GM19193 (cell line): Measurements from ENCODE around the gene RPP40.

ENCODE experiments used
- POLR2A ChIP-seq: IDR thresholded peaks from 4 replicates; pipeline ENCODE4 v1.6.1; 2011; ENCODE audit not compliant: insufficient read depth, insufficient read length; ENCODE audit errors: extremely low read depth

Gene RPP40

DNA sequence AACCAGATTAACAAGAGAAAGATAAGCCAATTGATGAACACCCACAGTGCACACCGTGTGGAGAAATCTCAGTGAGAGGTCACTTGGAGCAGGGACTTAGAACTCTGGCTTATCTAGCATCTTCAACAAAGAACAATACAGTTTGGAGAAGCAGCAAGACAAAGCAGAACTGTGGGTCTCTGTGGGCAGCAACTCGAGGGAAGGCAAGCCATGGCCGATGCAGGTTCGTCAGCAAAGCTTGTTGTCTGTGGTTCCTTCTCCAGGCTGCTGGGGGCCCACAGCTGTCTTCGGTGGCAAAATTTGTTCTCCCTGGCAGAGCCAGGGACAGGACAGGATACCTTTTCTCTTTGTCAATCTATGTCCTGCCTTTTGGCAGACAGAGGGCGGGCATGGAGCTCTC lies 22.1 kb downstream of the RPP40 start:
- TF ChIP-seq POLR2A: no peak

DNA sequence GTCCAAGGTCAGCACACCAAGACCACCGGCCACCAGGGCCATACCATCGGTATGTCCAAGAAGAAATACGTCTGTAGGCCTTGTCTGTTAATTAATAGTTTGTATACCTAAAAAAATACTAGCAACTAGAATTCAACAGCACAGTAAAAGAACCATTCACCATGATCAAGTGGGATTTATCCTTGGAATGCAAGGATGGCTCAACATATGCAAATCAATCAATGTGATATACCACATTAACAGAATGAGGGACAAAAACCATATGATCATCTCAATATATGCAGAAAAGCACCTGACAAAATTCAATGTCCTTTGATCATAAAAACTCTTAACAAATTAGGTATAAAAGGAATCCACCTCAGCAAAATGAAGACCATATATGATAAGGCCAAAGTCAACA lies 24.4 kb downstream of the RPP40 start:
- no peak for TF ChIP-seq POLR2A

DNA sequence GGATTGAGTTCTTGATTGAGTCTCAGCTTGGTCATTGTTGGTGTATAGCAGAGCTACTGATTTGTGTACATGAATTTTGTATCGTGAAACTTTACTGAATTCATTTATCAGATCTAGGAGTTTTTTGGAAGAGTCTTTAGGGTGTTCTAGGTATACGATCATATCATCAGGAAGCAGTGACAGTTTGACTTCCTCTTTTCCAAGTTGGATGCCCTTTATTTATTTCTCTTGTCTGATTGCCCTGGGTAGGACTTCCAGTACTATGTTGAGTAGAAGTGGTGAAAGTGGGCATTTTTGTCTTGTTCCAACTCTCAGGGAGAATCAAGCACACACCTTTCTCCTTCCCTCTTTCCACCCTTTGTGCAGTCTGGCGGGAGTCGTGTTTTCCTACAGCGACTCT lies 26.4 kb downstream of the RPP40 start:
- no peak for TF ChIP-seq POLR2A

DNA sequence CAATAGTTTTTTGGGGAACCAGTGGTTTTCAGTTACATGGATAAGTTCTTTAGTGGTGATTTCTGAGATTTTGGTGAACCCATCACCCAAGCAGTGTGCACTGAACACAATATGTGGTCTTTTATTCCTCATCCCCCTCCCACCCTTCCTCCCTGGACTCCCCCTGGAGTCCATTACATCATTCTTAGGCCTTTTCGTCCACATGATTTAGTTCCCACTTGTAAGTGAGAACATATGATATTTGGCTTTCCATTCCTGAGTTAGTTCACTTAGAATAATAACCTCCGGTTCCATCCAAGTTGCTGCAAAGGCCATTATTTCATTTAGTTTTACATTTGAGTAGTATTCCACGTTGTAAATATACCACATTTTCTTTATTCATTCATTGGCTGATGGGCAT lies 28.3 kb downstream of the RPP40 start:
- TF ChIP-seq POLR2A: no peak

DNA sequence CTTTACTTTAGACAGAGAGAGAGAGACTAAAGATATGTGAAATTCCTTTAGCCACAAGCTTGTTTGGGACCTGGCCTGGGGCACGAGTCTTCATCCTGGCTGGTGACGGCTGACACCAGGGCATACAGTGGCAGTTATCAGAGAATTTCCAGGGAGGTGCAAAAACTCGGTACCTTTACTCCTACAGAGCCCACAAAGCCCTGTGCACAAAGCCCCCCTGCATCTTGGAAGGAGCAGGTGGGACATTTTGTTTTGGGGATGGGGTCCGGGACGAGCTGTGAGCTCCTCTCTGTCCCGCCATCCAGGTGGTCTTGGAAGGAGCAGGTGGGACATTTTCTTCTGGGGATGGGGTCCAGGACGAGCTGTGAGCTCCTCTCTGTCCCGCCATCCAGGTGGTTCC lies 28.9 kb downstream of the RPP40 start:
- TF ChIP-seq POLR2A: no peak

DNA sequence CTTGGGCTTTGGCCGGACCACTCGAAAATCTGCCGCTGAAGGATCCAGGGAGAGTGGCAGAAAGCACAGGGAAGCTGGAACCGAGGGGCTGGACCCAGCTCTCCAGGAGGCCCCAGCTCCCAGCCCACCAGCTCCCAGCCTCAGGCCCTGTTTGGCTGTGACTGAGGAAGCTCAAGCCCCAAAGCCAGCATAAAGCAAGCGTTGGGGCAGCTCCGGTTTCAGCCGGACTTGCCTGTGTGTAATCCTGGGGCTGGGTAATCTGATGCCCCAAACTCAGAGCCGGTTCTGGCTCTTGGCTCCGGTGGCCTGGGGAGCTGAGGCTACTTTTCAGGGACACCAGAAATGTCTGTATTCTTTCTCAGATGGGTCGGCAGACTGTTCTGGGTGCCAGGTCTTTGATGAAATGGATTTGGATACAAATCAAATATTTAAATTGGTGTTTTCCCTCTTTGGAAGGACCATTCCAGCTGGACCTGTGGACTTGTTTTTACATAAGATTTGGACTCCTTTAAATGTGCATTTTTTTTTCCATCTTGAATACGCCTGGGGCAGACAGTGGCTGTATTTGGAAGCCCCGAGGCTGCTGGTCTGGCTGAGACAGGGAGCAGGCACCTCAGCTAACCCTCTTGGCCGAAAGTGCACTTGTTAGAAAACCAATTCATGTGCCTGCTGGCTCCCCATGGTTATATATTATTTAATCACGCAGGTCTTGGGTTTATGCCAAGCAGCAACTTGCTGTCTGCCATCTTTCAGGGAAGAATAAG lies 29.7 kb downstream of the RPP40 start:
- no peak for TF ChIP-seq POLR2A

DNA sequence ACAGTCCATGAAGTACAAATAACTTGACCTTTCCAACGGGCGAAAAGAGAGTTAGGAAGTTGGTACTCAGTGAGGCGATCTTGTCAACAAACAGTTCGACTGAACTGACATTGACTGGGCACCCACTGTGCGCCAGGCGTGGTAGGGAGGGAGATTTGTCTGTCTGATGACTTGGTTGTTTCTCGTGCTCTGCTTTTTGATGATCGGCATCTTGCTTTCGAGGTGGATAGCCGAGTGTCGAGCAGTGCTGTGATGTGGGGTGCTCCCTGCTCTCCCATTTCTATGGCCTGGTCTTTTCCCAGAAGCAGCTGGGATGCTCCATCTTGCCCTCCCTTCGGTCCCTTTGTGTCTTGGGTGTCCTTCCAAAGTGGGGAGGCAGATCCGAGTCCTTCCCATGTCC lies 30.4 kb downstream of the RPP40 start:
- no peak for TF ChIP-seq POLR2A

DNA sequence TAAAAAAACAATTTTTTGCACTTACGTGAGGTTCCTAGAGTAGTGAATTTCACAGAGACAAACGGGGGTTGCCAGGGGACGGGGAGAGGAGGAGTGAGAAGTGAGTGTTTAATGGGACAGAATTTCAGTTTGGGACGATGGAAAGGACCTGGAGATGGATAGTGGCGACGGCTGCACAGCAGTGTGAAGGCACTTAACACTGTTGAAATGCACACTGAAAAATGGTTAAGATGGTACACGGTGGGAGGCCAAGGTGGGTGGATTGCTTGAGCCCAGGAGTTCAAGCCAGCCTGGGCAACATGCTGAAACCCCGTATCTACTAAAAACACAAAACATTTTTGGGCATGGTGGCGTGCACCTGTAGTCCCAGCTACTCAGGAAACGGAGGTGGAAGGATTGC lies 31.4 kb downstream of the RPP40 start:
- no peak for TF ChIP-seq POLR2A

DNA sequence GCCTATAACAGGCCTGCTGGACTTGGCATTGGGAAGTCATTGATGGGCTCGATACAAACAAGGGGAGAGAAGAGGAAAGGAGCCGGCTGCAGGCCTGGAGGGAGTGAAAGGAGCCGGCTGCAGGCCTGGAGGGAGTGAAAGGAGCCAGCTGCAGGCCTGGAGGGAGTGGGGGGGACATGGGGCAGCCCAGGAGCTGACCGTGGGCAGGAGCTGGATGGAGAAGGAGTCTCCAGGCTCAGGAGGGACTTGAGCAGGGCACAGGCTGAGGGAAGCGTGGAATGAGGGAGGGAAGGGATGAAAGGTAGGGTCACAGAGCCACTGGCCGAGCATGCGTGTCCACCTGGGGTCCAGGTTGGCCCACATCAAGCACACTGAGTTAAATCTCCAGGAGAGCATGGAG lies 32.0 kb downstream of the RPP40 start:
- no peak for TF ChIP-seq POLR2A

DNA sequence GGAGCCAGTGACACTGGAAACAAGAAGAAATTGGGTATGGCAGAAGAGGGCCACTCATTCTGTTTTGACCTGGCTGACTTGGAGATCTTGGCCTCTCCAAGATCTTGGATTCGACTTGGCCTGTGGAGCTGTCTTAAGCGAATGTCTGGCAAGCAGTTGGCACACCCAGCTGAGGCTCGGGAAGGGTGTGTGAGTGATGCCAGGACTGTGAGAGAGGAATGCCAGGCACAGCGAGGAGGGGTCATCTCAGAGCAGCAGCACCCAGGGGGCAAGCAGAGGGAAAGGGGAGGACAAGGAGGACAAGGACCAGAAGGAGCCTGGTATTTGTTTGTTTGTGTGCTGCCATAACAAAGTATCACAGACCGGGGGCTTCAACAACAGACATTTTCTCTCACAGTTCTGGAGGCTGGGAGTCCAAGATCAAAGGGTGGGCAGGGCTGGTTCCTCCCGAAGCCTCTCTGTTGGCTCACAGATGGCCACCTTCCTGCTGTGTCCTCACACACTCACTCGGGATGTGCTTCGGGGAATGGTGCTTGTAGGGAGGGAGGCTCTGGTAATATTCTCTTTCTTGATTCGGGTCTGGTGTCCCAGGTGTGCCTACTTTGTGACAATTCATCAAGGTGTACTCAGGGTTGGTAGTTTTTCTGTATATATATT lies 33.0 kb downstream of the RPP40 start:
- TF ChIP-seq POLR2A: no peak

DNA sequence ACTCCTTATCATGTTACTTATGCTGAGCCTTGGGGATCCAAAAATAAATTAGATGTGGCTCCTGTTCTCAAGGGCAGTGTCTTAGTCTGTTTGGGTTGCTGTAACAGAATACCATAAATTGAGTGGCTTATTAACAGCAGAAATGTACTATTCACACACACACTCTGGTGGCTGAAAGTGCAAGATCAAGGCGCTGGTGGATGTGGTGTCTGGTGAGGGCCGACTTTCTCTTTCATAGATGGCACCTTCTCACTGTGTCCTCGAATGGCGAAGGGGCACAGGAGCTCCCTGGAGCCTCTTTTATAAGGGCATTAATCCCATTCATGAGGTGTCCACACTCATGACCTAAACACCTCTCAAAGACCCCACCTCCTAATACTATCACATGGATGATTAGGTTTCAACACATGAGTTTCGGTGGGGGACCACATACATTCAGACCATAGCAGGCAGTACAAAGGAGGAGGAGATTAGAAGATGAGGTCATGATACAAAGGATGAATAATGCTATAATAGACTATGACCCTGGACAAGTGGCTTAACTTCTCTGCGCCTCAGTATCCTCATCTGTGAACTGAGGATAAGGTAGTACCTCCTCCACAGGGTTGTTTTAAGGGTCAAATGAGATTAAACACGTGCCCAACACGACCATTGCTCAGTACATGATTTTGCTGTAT lies 34.1 kb downstream of the RPP40 start:
- no peak for TF ChIP-seq POLR2A

DNA sequence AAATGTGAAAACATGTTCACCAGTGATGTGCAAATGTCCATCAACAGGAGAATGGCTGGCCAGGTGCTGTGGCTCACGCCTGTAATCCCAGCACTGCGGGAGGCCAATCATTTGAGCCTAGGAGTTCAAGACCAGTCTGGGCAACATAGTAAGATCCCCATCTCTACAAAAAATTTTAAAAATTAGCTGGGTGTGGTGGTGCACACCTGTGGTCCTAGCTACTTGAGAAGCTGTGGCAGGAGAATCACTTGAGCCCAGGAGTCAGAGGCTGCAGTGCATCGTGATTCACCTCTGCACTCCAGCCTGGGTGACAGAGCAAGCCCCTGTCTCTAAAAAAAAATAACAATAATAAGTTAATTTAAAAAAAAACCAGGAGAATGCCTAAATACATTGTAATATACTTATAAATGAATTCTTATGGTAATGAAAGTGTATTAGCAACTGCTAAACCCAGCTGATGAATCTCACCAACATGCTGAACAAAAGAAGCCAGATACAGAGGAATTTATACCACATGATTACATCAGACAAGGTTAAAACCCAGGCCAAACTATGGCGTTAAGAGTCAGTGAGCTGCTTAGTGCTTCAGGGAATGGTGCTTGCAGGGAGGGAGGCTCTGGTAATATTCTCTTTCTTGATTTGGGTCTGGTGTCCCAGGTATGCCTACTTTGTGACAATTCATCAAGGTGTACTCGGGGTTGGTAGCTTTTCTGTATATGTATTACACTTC lies 36.4 kb downstream of the RPP40 start:
- TF ChIP-seq POLR2A: no peak

DNA sequence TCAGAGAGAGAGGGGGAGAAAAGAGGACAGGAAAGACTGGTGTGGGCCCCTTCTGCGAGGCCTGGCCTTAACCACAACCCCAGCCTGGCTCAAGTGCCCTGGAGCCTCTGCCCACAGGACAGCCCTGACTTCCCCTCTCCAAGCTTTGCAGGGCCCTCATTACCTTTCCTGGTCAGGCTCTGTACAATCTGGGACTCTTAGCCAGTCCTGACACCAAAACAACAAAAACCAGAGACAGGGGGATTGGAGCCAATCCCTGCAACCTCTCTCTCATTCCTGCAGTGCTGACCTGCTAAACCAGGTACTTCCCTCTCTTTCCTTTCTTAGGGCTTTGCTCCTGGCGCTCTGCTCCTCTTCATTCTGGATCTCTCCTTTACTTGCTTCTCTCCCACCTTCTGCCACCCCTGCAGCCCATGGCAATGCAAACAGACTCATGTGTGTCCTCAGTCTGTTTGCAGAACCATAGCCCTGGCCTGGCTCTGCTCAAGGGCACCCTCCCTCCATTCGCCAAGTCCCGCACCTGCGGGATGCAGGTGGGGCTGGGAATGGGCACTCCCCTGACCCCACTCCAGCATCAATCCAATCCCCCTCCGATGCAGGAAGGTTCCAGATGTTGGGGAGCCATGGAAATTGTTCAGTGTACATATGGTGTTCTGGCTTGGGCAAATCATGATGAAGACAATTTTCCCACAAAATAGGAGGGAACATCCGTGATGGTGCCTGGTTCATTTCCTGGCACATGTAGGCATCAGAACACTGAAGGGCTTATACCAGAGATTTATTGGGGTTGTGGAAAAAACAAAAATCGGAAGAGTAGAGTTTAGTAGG lies 38.1 kb downstream of the RPP40 start:
- TF ChIP-seq POLR2A: no peak
